Esophagus (tissue), 2 donors: Measurements from ENCODE around the gene OR9I1. TPM values are rescaled to one million over a fixed set of nuclear protein-coding genes. Genes with fewer than 3 reads are reported as not detected.

Experiments used
- H3K27ac ChIP-seq, 2 donors: one replicate each; pipeline ENCODE4 v1.5.1; 2013; ENCODE audit warnings: low read depth in 2 of 2, mild to moderate bottlenecking in 2 of 2, inconsistent platforms in 1 of 2, low read length in 1 of 2, moderate library complexity in 1 of 2
- H3K27me3 ChIP-seq, 2 donors: one replicate each; pipeline ENCODE4 v1.6.1; 2013; ENCODE audit warnings: low read length in 2 of 2, control low read depth in 1 of 2, mild to moderate bottlenecking in 1 of 2; ENCODE audit not compliant: insufficient read depth in 2 of 2, control insufficient read depth in 1 of 2
- H3K36me3 ChIP-seq, 2 donors: one replicate each; pipeline ENCODE4 v1.6.1; 2013; ENCODE audit warnings: low read length in 1 of 2; ENCODE audit not compliant: control insufficient read depth in 2 of 2, insufficient read depth in 2 of 2
- H3K4me1 ChIP-seq, 2 donors: one replicate each; pipeline ENCODE4 v1.6.1; 2013; ENCODE audit warnings: low read length in 1 of 2; ENCODE audit not compliant: control insufficient read depth in 2 of 2, insufficient read depth in 2 of 2
- H3K4me3 ChIP-seq, 2 donors: one replicate each; pipeline ENCODE4 v1.5.1; 2013; ENCODE audit warnings: low read length in 2 of 2, mild to moderate bottlenecking in 2 of 2, low read depth in 1 of 2, moderate library complexity in 1 of 2
- H3K9me3 ChIP-seq, 2 donors: one replicate each; pipeline ENCODE4 v1.6.1; 2013; ENCODE audit warnings: mild to moderate bottlenecking in 2 of 2, low read depth in 1 of 2, low read length in 1 of 2, moderate library complexity in 1 of 2; ENCODE audit not compliant: control insufficient read depth in 2 of 2, insufficient read depth in 1 of 2
- WGBS, 2 donors: extraction: QIAGEN DNeasy Blood & Tissue Kit; methylation state at CpG; one replicate each; pipeline ENCODE4 v1.1.7; 2013; 5-methylcytosine and 5-hydroxymethylcytosine counted together
- polyA plus RNA-seq, 2 donors: library from polyadenylated mRNA; stranded (reverse); fragments of 200-250 nt; gene quantifications; one replicate each; pipeline ENCODE4 v1.2.3, GENCODE V29; 2013
- donor health status: healthy with polysubstance abuse.
- donor health status: Bipolar disorder and iron deficiency.

OR9I1 gene
- polyA plus RNA-seq, 2 donors, result not detected

- Histone ChIP-seq H3K27ac (no peak overlapping the region), H3K4me3 (no peak overlapping the region), H3K36me3 (no peaks in the 10 kb centered on the region), H3K27me3 (no peaks in the 10 kb centered on the region), H3K9me3 (no peaks in the 10 kb centered on the region), H3K4me1 (no peaks in the 10 kb centered on the region)
These were observed 2.0 kb upstream of the OR9I1 start for GRCh38 chr11:58127350-58127749.

- no peak overlapping the region for H3K4me3 ChIP-seq
- WGBS, 2 donors, result 73 to 76% methylated on average over 1 of the region's 1 CpG
- H3K9me3 ChIP-seq, result peaks cover 0 to 5% of the 10 kb centered on the region in 2 donors
- H3K4me1 ChIP-seq, result no peaks in the 10 kb centered on the region
- H3K27ac ChIP-seq, result no peak overlapping the region
- H3K36me3 ChIP-seq, result no peaks in the 10 kb centered on the region
- H3K27me3 ChIP-seq, result no peaks in the 10 kb centered on the region
These were observed 4.2 kb downstream of the OR9I1 start for GRCh38 chr11:58121096-58121495.

- Histone ChIP-seq H3K4me1 (no peaks in the 10 kb centered on the region), H3K4me3 (no peak overlapping the region), H3K36me3 (no peaks in the 10 kb centered on the region), H3K27me3 (no peaks in the 10 kb centered on the region), H3K27ac (no peak overlapping the region), H3K9me3 (no peaks in the 10 kb centered on the region)
- WGBS, 2 donors, result 71 to 77% methylated on average over 2 of the region's 2 CpGs
These were observed 27.9 kb downstream of the OR9I1 start for GRCh38 chr11:58097437-58097836.

- Histone ChIP-seq H3K27me3 (no peaks in the 10 kb centered on the region), H3K4me1 (no peaks in the 10 kb centered on the region), H3K27ac (no peak overlapping the region), H3K9me3 (no peaks in the 10 kb centered on the region), H3K36me3 (no peaks in the 10 kb centered on the region), H3K4me3 (no peak overlapping the region)
- WGBS, 2 donors, result 58 to 63% methylated on average over 2 of the region's 2 CpGs
These were observed 38.8 kb downstream of the OR9I1 start for GRCh38 chr11:58086528-58086927.

- Histone ChIP-seq H3K9me3 (no peaks in the 10 kb centered on the region), H3K36me3 (no peaks in the 10 kb centered on the region), H3K4me3 (no peak overlapping the region), H3K4me1 (no peaks in the 10 kb centered on the region), H3K27me3 (no peaks in the 10 kb centered on the region), H3K27ac (no peak overlapping the region)
- 17 to 20% methylated on average over 2 of the region's 2 CpGs for WGBS, 2 donors
These were observed 49.5 kb downstream of the OR9I1 start for GRCh38 chr11:58075781-58076180.

- Histone ChIP-seq H3K36me3 (no peaks in the 10 kb centered on the region), H3K4me3 (no peak overlapping the region), H3K4me1 (no peaks in the 10 kb centered on the region), H3K27me3 (no peaks in the 10 kb centered on the region), H3K27ac (no peak overlapping the region), H3K9me3 (no peaks in the 10 kb centered on the region)
- WGBS, 2 donors, result 85 to 88% methylated on average over 1 of the region's 1 CpG
These were observed 54.7 kb downstream of the OR9I1 start for GRCh38 chr11:58070585-58070984.

- Histone ChIP-seq H3K36me3 (no peaks in the 10 kb centered on the region), H3K4me1 (no peaks in the 10 kb centered on the region), H3K4me3 (no peak overlapping the region), H3K9me3 (no peaks in the 10 kb centered on the region), H3K27me3 (no peaks in the 10 kb centered on the region), H3K27ac (no peak overlapping the region)
- WGBS, 2 donors, result 82% methylated on average over 6 of the region's 6 CpGs
These were observed 56.7 kb downstream of the OR9I1 start for GRCh38 chr11:58068655-58069054.

- H3K27me3 ChIP-seq, result no peaks in the 10 kb centered on the region
- no peaks in the 10 kb centered on the region for H3K36me3 ChIP-seq
- WGBS, 2 donors, result 61 to 65% methylated on average over 5 of the region's 5 CpGs
- H3K4me3 ChIP-seq, result no peak overlapping the region
- H3K4me1 ChIP-seq, result no peaks in the 10 kb centered on the region
- H3K9me3 ChIP-seq, result no peaks in the 10 kb centered on the region
- H3K27ac ChIP-seq, result no peak overlapping the region
These were observed 57.6 kb downstream of the OR9I1 start for GRCh38 chr11:58067685-58068084.

Other genes with a start within 250 kb of the OR9I1 start
- not detected for gene OR9Q1, start 101.6 kb downstream of the OR9I1 start, polyA plus RNA-seq
- not detected for gene OR6Q1, start 94.6 kb downstream of the OR9I1 start, polyA plus RNA-seq
- not detected for gene OR9Q2, start 63.5 kb upstream of the OR9I1 start, polyA plus RNA-seq
- not detected for gene OR1S2, start 78.6 kb upstream of the OR9I1 start, polyA plus RNA-seq
- not detected for gene OR1S1, start 87.2 kb upstream of the OR9I1 start, polyA plus RNA-seq
- gene OR10Q1, start 103.4 kb upstream of the OR9I1 start, polyA plus RNA-seq, result not detected
- not detected for gene OR10W1, start 142.7 kb upstream of the OR9I1 start, polyA plus RNA-seq
- gene OR5B17, start 233.5 kb upstream of the OR9I1 start, polyA plus RNA-seq, result not detected